ENCODE results near the gene SEMA5A. TPM values are rescaled to one million over a fixed set of nuclear protein-coding genes. Genes with fewer than 3 reads are reported as not detected.

The SEMA5A gene
- total and polyA plus RNA-seq, 7 donors: 0.24 to 3.9 (median 0.66) TPM

DNA sequence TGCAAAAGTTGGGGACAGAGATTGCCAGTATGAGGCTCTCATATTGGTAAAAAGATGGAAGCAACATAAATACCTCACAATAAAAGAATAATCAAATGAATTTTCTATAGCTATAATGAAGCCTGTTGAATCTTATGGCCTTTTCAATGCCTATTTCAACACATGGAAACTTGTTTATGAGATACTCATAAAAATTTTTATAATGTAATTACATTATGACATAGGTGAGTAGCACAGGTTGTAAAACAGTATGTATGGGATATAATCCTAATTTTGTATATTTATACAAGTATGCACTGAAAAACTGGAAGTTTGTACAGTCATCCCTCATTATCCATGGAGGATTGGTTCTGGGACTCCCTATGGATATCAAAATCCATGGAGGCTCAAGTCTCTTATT is 21.2 kb upstream of the SEMA5A start:
- DNase-seq (no peak), ATAC-seq (no peak)
- H3K4me3 ChIP-seq: no peak overlapping the region
- intact Hi-C loops (cut with DNase I): no loop called here
- H3K9me3 ChIP-seq: no peaks in the 10 kb centered on the region
- H3K36me3 ChIP-seq (ENCODE audit: insufficient read depth in 1 of 2, low read depth in 1 of 2): no peaks in the 10 kb centered on the region
- TF ChIP-seq, protein P1, sequence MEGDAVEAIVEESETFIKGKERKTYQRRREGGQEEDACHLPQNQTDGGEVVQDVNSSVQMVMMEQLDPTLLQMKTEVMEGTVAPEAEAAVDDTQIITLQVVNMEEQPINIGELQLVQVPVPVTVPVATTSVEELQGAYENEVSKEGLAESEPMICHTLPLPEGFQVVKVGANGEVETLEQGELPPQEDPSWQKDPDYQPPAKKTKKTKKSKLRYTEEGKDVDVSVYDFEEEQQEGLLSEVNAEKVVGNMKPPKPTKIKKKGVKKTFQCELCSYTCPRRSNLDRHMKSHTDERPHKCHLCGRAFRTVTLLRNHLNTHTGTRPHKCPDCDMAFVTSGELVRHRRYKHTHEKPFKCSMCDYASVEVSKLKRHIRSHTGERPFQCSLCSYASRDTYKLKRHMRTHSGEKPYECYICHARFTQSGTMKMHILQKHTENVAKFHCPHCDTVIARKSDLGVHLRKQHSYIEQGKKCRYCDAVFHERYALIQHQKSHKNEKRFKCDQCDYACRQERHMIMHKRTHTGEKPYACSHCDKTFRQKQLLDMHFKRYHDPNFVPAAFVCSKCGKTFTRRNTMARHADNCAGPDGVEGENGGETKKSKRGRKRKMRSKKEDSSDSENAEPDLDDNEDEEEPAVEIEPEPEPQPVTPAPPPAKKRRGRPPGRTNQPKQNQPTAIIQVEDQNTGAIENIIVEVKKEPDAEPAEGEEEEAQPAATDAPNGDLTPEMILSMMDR (IDR thresholded peaks at IDR 0.05): no peak
- H3K27me3 ChIP-seq (ENCODE audit: insufficient read depth in 3 of 3, low read length in 2 of 3): no peaks in the 10 kb centered on the region
- H3K4me1 ChIP-seq: no peaks in the 10 kb centered on the region
- H3K27ac ChIP-seq: no peak overlapping the region

DNA sequence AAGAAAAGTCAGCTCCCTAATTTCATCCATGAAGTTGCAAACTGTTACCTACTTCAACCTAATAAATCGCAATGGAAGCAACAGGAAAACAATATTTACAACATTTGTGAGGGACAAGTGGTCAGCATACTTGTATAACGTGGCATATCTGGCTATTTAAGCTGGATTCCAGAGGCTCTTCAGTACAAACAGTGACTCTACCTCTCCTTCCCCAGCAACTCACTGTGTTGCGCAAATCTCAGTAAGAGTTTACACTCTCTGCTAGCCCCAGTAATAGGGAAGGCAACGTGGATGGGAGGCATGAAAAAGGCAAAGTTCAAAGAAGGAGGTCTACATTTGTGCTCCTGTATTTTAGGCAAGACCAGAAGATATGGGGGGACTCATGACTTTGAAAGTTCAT is 18.9 kb upstream of the SEMA5A start:
- H3K27ac ChIP-seq: no peak overlapping the region
- intact Hi-C loops (cut with DNase I): no loop called here
- 78 to 85% (median 84%) methylated on average over 4 of the region's 4 CpGs for WGBS, 3 donors

DNA sequence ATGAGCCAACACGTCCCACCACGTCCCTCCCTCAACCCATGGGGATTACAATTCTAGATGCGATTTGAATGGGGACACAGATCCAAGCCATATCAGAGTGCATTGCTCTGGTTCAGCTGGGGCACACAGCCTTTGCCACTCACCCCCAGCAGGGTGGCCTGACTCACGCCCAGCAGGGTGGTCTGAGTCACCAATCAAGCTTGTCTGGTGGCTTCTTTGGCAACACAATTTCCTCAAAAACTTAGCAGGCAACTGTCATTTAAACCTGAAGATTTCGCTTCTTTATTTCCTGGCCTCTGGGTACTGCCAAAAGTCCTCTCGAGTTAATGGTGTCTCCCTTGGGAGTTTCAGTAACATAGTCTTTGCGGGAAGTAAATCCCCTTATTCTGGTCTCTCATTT is 16.3 kb upstream of the SEMA5A start:
- 33 to 58% (median 34%) methylated on average over 7 of the region's 7 CpGs for WGBS, 3 donors
- Histone ChIP-seq H3K4me3 (no peak overlapping the region), H3K4me1 (no peaks in the 10 kb centered on the region), H3K27ac (no peak overlapping the region), H3K36me3 (ENCODE audit: insufficient read depth in 1 of 2, low read depth in 1 of 2) (no peaks in the 10 kb centered on the region), H3K27me3 (ENCODE audit: insufficient read depth in 3 of 3, low read length in 2 of 3) (no peaks in the 10 kb centered on the region), H3K9me3 (no peaks in the 10 kb centered on the region)
- TF ChIP-seq, protein P1 (IDR thresholded peaks at IDR 0.05): no peak
- DNase-seq (no peak), ATAC-seq (no peak)
- intact Hi-C loops (cut with DNase I): no loop called here

More for the DNA sequence above, 18.9 kb upstream of the SEMA5A start:
- Histone ChIP-seq H3K36me3 (ENCODE audit: insufficient read depth in 1 of 2, low read depth in 1 of 2) (no peaks in the 10 kb centered on the region), H3K27me3 (ENCODE audit: insufficient read depth in 3 of 3, low read length in 2 of 3) (no peaks in the 10 kb centered on the region), H3K4me1 (no peaks in the 10 kb centered on the region), H3K4me3 (no peak overlapping the region), H3K9me3 (no peaks in the 10 kb centered on the region)
- DNase-seq (no peak), ATAC-seq (no peak)
- TF ChIP-seq, protein P1 (IDR thresholded peaks at IDR 0.05): no peak

DNA sequence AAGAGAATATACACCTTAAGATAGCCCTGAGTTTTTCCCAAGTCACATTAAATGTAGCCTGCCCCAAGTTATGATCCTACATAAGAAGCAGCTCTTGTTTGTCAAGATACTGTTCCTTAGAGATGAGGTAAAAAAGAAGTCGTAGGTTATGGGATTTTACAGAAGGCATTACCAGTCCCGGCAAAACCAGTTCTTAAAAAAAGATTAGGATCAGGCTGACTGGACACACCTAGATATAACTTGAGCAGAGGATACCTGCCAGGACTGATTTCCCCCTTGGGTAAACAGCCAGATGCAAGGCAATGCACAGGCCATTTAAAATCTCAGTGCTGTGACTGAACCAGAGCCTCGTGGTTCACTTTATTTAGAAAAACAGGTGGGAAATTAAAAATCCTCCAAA is 14.1 kb upstream of the SEMA5A start:
- ATAC-seq (no peak), DNase-seq (no peak)
- TF ChIP-seq, protein P1 (IDR thresholded peaks at IDR 0.05): no peak
- intact Hi-C loops (cut with DNase I): no loop called here
- Histone ChIP-seq H3K9me3 (no peaks in the 10 kb centered on the region), H3K27ac (no peak overlapping the region), H3K27me3 (ENCODE audit: insufficient read depth in 3 of 3, low read length in 2 of 3) (no peaks in the 10 kb centered on the region), H3K4me3 (no peak overlapping the region), H3K36me3 (ENCODE audit: insufficient read depth in 1 of 2, low read depth in 1 of 2) (no peaks in the 10 kb centered on the region), H3K4me1 (no peaks in the 10 kb centered on the region)
- WGBS, 3 donors: 64 to 67% (median 67%) methylated on average over 3 of the region's 3 CpGs

DNA sequence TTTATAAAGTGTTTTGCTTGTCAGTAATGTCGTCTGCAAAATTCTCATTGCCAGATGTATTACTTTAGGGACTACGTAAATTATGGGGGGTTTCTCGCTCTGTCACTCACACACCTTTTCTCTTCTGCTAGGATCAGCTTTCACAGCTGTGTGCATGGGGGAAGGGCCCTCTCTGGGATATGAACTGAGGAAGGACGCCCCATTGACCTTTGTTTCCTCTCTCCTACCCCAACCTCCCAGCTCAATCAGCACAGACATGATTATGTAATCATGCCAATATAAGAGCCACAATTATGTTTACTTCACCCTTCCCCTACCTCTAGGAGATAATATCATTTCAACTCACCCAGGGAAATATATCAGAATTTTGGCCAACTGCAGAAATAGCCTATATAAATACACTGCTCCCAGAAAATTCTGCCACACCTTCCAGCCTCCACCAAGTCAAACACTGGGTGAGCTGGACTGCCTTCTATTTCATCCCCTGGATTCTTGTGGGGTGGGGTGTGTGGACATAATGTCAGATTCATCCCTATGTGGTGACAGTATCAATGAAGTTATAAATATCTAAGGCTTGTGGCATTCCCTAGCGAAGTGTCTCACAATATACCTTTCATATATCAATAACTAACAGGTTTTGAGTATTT is 12.6 kb upstream of the SEMA5A start:
- TF ChIP-seq, protein P1 (IDR thresholded peaks at IDR 0.05): no peak
- H3K9me3 ChIP-seq: no peaks in the 10 kb centered on the region
- 69 to 75% (median 73%) methylated on average over 5 of the region's 5 CpGs for WGBS, 3 donors
- H3K36me3 ChIP-seq (ENCODE audit: insufficient read depth in 1 of 2, low read depth in 1 of 2): no peaks in the 10 kb centered on the region
- no peak for ATAC-seq
- no peaks in the 10 kb centered on the region for H3K27me3 ChIP-seq (ENCODE audit: insufficient read depth in 3 of 3, low read length in 2 of 3)
- no peak overlapping the region for H3K27ac ChIP-seq
- H3K4me3 ChIP-seq: no peak overlapping the region
- no peaks in the 10 kb centered on the region for H3K4me1 ChIP-seq
- no peak for DNase-seq
- intact Hi-C loops (cut with DNase I): no loop called here
